Measurements from ENCODE around the gene ZIC5. TPM values are rescaled to one million over a fixed set of nuclear protein-coding genes. Genes with fewer than 3 reads are reported as not detected.
A peak's percentile ranks its signal among the peaks of the same experiment; 100 is the strongest.
"Not testable (repeated sequence)": the region's sequence is repeated elsewhere in the genome, so short reads cannot be mapped to it uniquely, and the experiment has no call there.

ZIC5 gene
- total and polyA plus RNA-seq, 11 donors: not detected

DNA sequence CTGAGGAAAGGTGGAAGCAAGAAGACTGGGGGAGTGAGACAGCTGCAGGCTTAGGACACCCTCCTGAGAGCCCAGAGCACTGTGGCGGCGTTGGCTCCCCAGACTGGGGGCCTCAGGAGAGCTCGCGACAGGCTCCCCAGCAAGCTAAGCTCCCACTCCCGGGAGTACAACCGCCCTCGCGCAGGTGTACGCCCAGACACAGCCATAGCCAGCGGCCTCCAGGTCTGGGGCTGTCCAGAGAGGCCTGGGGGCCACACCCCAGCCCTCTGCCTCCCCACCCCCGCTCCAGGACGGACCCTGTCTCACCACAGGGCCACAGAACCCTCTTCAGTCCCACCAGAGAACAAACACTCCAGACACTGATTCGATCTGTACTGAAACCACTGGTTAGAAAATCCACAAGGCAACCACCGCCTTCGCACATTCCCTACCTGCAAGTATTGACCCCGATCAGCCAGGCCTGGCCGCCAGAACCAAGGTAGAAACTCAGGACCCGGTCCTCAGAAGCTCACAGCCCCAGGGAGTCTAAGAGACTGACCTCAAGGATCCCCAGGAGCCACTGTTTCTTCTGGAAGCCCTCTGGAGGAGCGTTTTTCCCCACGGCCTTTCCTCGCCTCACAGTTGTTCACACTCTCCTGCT, 16.3 kb downstream of the ZIC5 start:
- ATAC-seq (peak in 1 of 4 donors; percentile 24), DNase-seq (no peak)
- intact Hi-C loops (cut with DNase I): no loop called here
- 43 to 58% (median 52%) methylated on average over 13 to 21 of the region's 21 CpGs for WGBS, 4 donors
- peak overlapping the region in 2 of 12 donors; percentile 28 to 34 for H3K4me3 ChIP-seq
- peaks cover 49 to 97% (median 77%) of the 10 kb centered on the region in 9 donors for H3K27me3 ChIP-seq
- no peak overlapping the region for H3K27ac ChIP-seq
- peaks cover 7 to 42% (median 26%) of the 10 kb centered on the region in 12 donors for H3K4me1 ChIP-seq
- no peaks in the 10 kb centered on the region for H3K9me3 ChIP-seq
- TF ChIP-seq POLR2A (IDR thresholded peaks at IDR 0.05) (no peak), CTCF (IDR thresholded peaks at IDR 0.05) (no peak)
- H3K36me3 ChIP-seq: no peaks in the 10 kb centered on the region

- H3K36me3 ChIP-seq: no peaks in the 10 kb centered on the region
- peaks cover 38 to 95% (median 62%) of the 10 kb centered on the region in 9 donors for H3K27me3 ChIP-seq
- intact Hi-C loops (cut with DNase I): no loop called here
- no peaks in the 10 kb centered on the region for H3K9me3 ChIP-seq
- no peak overlapping the region for H3K27ac ChIP-seq
- no peak for TF ChIP-seq CTCF (IDR thresholded peaks at IDR 0.05)
- TF ChIP-seq POLR2A (IDR thresholded peaks at IDR 0.05): no peak
- H3K4me1 ChIP-seq: peaks cover 7 to 24% (median 16%) of the 10 kb centered on the region in 12 donors
- H3K4me3 ChIP-seq: no peak overlapping the region
- no peak for ATAC-seq
- 72 to 79% (median 78%) methylated on average over 14 of the region's 14 CpGs for WGBS, 4 donors
- DNase-seq: no peak
Observed at GRCh38 chr13:99953138-99953755, 18.3 kb downstream of the ZIC5 start.

GRCh38 chr13:99951666-99952065, 19.9 kb downstream of the ZIC5 start:
- Histone ChIP-seq H3K27me3 (peaks cover 24 to 95% (median 58%) of the 10 kb centered on the region in 9 donors), H3K4me1 (peaks cover under 1 to 14% (median 11%) of the 10 kb centered on the region in 12 donors)
- ATAC-seq; H3K4me3 ChIP-seq; intact Hi-C loops (cut with DNase I); H3K27ac ChIP-seq; DNase-seq; H3K9me3 ChIP-seq; H3K36me3 ChIP-seq: not testable (repeated sequence)
- WGBS, 4 donors: 93 to 100% (median 96%) methylated on average over 1 of the region's 1 CpG

GRCh38 chr13:99949679-99950413, 21.7 kb downstream of the ZIC5 start:
- Histone ChIP-seq H3K27ac (no peak overlapping the region), H3K36me3 (no peaks in the 10 kb centered on the region), H3K4me1 (no peaks in the 10 kb centered on the region), H3K27me3 (peaks cover 16 to 94% (median 46%) of the 10 kb centered on the region in 9 donors), H3K9me3 (no peaks in the 10 kb centered on the region), H3K4me3 (no peak overlapping the region)
- intact Hi-C loops (cut with DNase I): no loop called here
- WGBS, 4 donors: 52 to 62% (median 57%) methylated on average over 8 of the region's 8 CpGs
- no peak for ATAC-seq
- no peak for DNase-seq
- TF ChIP-seq CTCF (IDR thresholded peaks at IDR 0.05) (no peak), POLR2A (IDR thresholded peaks at IDR 0.05) (no peak)
